ENCODE results near the gene SYNPO2L. TPM values are rescaled to one million over a fixed set of nuclear protein-coding genes. Genes with fewer than 3 reads are reported as not detected.
A peak's percentile ranks its signal among the peaks of the same experiment; 100 is the strongest.
"Not testable (repeated sequence)": the region's sequence is repeated elsewhere in the genome, so short reads cannot be mapped to it uniquely, and the experiment has no call there.

The SYNPO2L gene
- total RNA-seq, 1 donor from 2014 or later, result not detected

DNA sequence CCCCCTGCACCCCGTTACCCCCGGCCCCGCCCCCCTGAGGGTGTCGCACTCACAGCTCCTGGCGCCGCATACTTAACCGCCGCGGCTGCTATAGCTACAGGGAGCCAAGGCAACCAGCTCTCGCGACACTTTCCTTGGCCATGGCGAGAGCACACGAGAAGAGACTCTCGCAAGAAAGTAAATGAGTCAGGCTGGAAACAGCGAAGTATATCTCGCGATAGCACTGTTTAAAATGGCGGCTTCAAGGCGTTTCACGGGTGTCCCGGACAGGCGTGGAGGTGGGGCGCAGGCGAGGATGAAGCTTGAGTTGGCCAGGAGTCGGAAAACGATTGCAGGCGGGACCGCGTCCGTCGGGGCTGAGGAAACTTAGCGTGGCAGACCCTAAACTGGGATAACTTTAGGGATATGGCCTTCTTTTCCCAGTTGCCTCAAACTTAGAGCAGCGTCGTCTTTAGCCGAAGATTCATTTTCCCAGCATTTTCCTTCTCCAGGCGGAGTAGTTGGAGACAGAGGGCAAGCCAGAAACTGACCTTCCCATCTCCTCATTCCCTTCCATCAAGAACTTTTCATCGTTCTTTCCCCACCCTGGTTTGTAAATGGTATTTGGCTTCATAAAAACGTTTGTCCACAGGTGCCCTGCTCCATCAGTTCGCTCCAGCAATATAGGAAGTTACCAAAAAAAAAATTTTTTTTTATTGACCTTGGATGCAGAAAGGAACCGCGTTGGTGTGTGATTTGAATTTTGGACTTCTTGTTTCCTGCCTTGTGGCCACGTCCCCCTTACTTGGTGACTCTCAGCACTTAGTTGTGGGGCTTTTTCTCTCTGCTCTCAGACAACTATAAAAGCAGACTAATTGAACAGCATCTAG is 29.7 kb downstream of the SYNPO2L start:
- FAIRE-seq (no peak), DNase-seq (ENCODE audit: low read depth) (peak; percentile 98)
- no peaks in the 10 kb centered on the region for H3K27me3 ChIP-seq (ENCODE audit: control insufficient read depth, insufficient read depth, low read length)
- H3K4me3 ChIP-seq (ENCODE audit: low read depth, low read length), result peak overlapping the region; percentile 92
- no peaks in the 10 kb centered on the region for H3K36me3 ChIP-seq (ENCODE audit: control insufficient read depth, insufficient read depth, low read length)
- no peak for TF ChIP-seq CTCF (IDR thresholded peaks at IDR 0.05; ENCODE audit: insufficient read depth, low read length, severe bottlenecking)

GRCh38 chr10:73625004-73625883 is 30.6 kb downstream of the SYNPO2L start:
- FAIRE-seq (no peak), DNase-seq (ENCODE audit: low read depth) (peak; percentile 68)
- H3K27me3 ChIP-seq (ENCODE audit: control insufficient read depth, insufficient read depth, low read length), result no peaks in the 10 kb centered on the region
- no peak for TF ChIP-seq CTCF (IDR thresholded peaks at IDR 0.05; ENCODE audit: insufficient read depth, low read length, severe bottlenecking)
- H3K36me3 ChIP-seq (ENCODE audit: control insufficient read depth, insufficient read depth, low read length), result no peaks in the 10 kb centered on the region
- H3K4me3 ChIP-seq (ENCODE audit: low read depth, low read length), result peak overlapping the region; percentile 92

- H3K27me3 ChIP-seq (ENCODE audit: control insufficient read depth, insufficient read depth, low read length), result no peaks in the 10 kb centered on the region
- no peak for TF ChIP-seq CTCF (IDR thresholded peaks at IDR 0.05; ENCODE audit: insufficient read depth, low read length, severe bottlenecking)
- FAIRE-seq (no peak), DNase-seq (ENCODE audit: low read depth) (no peak)
- H3K4me3 ChIP-seq (ENCODE audit: low read depth, low read length), result no peak overlapping the region
- no peaks in the 10 kb centered on the region for H3K36me3 ChIP-seq (ENCODE audit: control insufficient read depth, insufficient read depth, low read length)
Measured at GRCh38 chr10:73623056-73623455, 32.8 kb downstream of the SYNPO2L start.

- not testable (repeated sequence) for H3K36me3 ChIP-seq (ENCODE audit: control insufficient read depth, insufficient read depth, low read length); FAIRE-seq; H3K27me3 ChIP-seq (ENCODE audit: control insufficient read depth, insufficient read depth, low read length); DNase-seq (ENCODE audit: low read depth); H3K4me3 ChIP-seq (ENCODE audit: low read depth, low read length)
Measured at GRCh38 chr10:73620974-73621373, 34.9 kb downstream of the SYNPO2L start.

DNA sequence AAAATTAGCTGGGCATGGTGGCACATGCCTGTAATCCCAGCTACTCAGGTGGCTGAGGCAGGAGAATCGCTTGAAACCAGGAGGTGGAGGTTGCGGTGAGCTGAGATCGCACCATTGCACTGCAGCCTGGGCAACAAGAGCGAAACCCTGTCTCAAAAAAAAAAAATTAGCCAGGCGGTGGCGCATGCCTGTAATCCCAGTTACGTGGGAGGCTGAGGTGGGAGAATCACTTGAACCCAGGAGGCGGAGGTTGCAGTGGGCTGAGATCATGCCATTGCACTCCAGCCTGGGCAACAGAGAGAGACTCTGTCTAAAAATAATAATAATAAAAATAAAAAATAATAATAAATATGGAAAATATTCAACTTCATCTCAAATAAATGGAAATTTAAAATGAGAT is 38.7 kb downstream of the SYNPO2L start:
- FAIRE-seq; H3K36me3 ChIP-seq (ENCODE audit: control insufficient read depth, insufficient read depth, low read length); H3K27me3 ChIP-seq (ENCODE audit: control insufficient read depth, insufficient read depth, low read length); DNase-seq (ENCODE audit: low read depth); H3K4me3 ChIP-seq (ENCODE audit: low read depth, low read length): not testable (repeated sequence)

DNA sequence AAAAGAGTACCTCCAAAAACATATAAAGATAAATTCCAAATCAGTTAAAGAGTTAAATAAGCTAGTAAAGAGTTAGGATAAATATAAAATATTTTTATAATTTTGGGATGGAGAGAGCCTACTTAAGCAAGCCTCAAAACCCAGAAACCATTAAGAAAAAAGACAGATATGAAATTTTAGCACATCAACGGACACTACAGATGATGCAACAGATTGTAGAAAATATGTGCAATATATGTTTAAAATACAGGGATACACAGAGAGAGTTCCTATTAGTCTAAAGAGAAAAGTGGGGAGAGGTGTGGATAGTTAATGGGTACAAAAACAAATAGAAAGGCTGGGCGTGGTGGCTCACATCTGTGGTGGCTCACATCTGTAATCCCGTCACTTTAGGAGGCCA is 41.1 kb downstream of the SYNPO2L start:
- TF ChIP-seq CTCF (IDR thresholded peaks at IDR 0.05; ENCODE audit: insufficient read depth, low read length, severe bottlenecking), result no peak
- no peaks in the 10 kb centered on the region for H3K27me3 ChIP-seq (ENCODE audit: control insufficient read depth, insufficient read depth, low read length)
- no peaks in the 10 kb centered on the region for H3K36me3 ChIP-seq (ENCODE audit: control insufficient read depth, insufficient read depth, low read length)
- DNase-seq (ENCODE audit: low read depth) (no peak), FAIRE-seq (no peak)
- no peak overlapping the region for H3K4me3 ChIP-seq (ENCODE audit: low read depth, low read length)

Data from bronchial epithelial cell (primary cell).